HepG2 (cell line): ENCODE results near the gene RAC2. TPM values are rescaled to one million over a fixed set of nuclear protein-coding genes. Genes with fewer than 3 reads are reported as not detected.

Source experiments
- ATF7-NPFF ChIP-seq: sonication (generic); formaldehyde crosslinking; IDR thresholded peaks from 2 replicates; pipeline ENCODE4 v1.8.1; 2023; ENCODE audit warnings: mild to moderate bottlenecking, low read depth, missing genetic modification reagents, moderate library complexity
- CBX5 ChIP-seq: sonication (generic); formaldehyde crosslinking; IDR thresholded peaks from 2 replicates; pipeline ENCODE4 v1.4.0; 2020; ENCODE audit warnings: missing genetic modification reagents, borderline replicate concordance
- ESRRA ChIP-seq: sonication (generic); formaldehyde crosslinking; IDR thresholded peaks from 2 replicates; pipeline ENCODE4 v1.5.1; 2020; ENCODE audit warnings: mild to moderate bottlenecking, low read depth, missing genetic modification reagents
- HOXD1 ChIP-seq: sonication (generic); formaldehyde crosslinking; IDR thresholded peaks from 2 replicates; pipeline ENCODE4 v1.5.0; 2020; ENCODE audit warnings: missing genetic modification reagents
- LCORL ChIP-seq, 2 experiments: fragments of 450-650 bp in 1 of 2; sonication (generic) in 1 of 2; formaldehyde crosslinking in 1 of 2; IDR thresholded peaks; 2 replicates each; pipeline versions ENCODE4 v1.5.0 to v1.6.1; 2017 to 2020; ENCODE audit warnings: antibody characterized with exemption in 1 of 2, missing genetic modification reagents in 1 of 2
- MEIS2 ChIP-seq: sonication (generic); formaldehyde crosslinking; IDR thresholded peaks from 2 replicates; pipeline ENCODE4 v1.9.0; 2021; ENCODE audit warnings: mild to moderate bottlenecking, missing genetic modification reagents
- NFYB ChIP-seq: sonication (generic); formaldehyde crosslinking; IDR thresholded peaks from 2 replicates; pipeline ENCODE4 v1.4.0; 2020; ENCODE audit warnings: missing genetic modification reagents
- NFYC ChIP-seq: IDR thresholded peaks from 2 replicates; pipeline ENCODE4 v1.6.1; 2016; ENCODE audit warnings: missing genetic modification reagents, missing compliant biosample characterization
- PAF1 ChIP-seq: IDR thresholded peaks from 2 replicates; pipeline ENCODE4 v1.6.1; 2016; ENCODE audit warnings: missing genetic modification reagents, missing compliant biosample characterization
- RBM22 ChIP-seq: fragments of 200-400 bp; formaldehyde crosslinking; optimal IDR thresholded peaks from 2 replicates; pipeline ENCODE3; 2017; ENCODE audit warnings: mild to moderate bottlenecking, low read length, moderate library complexity
- SP140L ChIP-seq: sonication (generic); formaldehyde crosslinking; IDR thresholded peaks from 2 replicates; pipeline ENCODE4 v1.4.0; 2020; ENCODE audit warnings: missing genetic modification reagents, borderline replicate concordance
- ZNF10 ChIP-seq: sonication (generic); formaldehyde crosslinking; IDR thresholded peaks from 2 replicates; pipeline ENCODE4 v1.4.0; 2020; ENCODE audit warnings: mild to moderate bottlenecking, low read depth, missing genetic modification reagents, borderline replicate concordance
- ZNF33B ChIP-seq: sonication (generic); formaldehyde crosslinking; IDR thresholded peaks from 2 replicates; pipeline ENCODE4 v1.5.1; 2020; ENCODE audit warnings: mild to moderate bottlenecking, missing genetic modification reagents
- ZNF451 ChIP-seq: sonication (generic); formaldehyde crosslinking; IDR thresholded peaks from 2 replicates; pipeline ENCODE4 v1.5.0; 2020; ENCODE audit warnings: mild to moderate bottlenecking, missing genetic modification reagents
- ZNF556 ChIP-seq: sonication (generic); formaldehyde crosslinking; IDR thresholded peaks from 2 replicates; pipeline ENCODE4 v1.4.0; 2020; ENCODE audit warnings: mild to moderate bottlenecking, missing genetic modification reagents, borderline replicate concordance
- ZNF660 ChIP-seq: sonication (generic); formaldehyde crosslinking; IDR thresholded peaks from 2 replicates; pipeline ENCODE4 v1.5.1; 2020; ENCODE audit warnings: mild to moderate bottlenecking, low read depth, missing genetic modification reagents, borderline replicate concordance
- ZNF768 ChIP-seq: sonication (generic); formaldehyde crosslinking; IDR thresholded peaks from 2 replicates; pipeline ENCODE4 v1.4.0; 2020; ENCODE audit warnings: missing genetic modification reagents
- polyA plus RNA-seq, 8 experiments: library from polyadenylated mRNA; depleted of rRNA in 3 of 8; stranded (reverse) in 7 of 8; unstranded in 1 of 8; fragments of >200 nt; fragmentation: Illumina TruSeq in 4 of 8; extraction: Trizol in 4 of 8; gene quantifications; 2 replicates each; pipeline versions ENCODE4 v1.2.1 to v1.2.3, GENCODE V29; 2011 to 2016; ENCODE audit warnings: low read depth in 4 of 8, missing spikeins in 1 of 8, mixed read lengths in 1 of 8; ENCODE audit not compliant: insufficient read depth in 1 of 8
- total RNA-seq, 5 experiments: library from RNA; depleted of rRNA; stranded (reverse); fragments of >200 nt; fragmentation: Illumina TruSeq; extraction: Trizol; gene quantifications; 2 replicates each; pipeline ENCODE4 v1.2.3, GENCODE V29; 2016; ENCODE audit warnings: low read depth in 1 of 5
- TF ChIP-seq, protein P1 (sequence below): sonication (generic); formaldehyde crosslinking; IDR thresholded peaks from 2 replicates; pipeline ENCODE4 v1.4.0; 2020; ENCODE audit warnings: missing genetic modification reagents
- TF ChIP-seq, protein P2 (sequence below): sonication (generic); formaldehyde crosslinking; IDR thresholded peaks from 2 replicates; pipeline ENCODE4 v1.4.0; 2020; ENCODE audit warnings: low read depth, missing genetic modification reagents
- TF ChIP-seq, protein P3 (sequence below): IDR thresholded peaks from 2 replicates; pipeline ENCODE4 v1.6.1; 2016; ENCODE audit warnings: low read depth, borderline replicate concordance

RAC2 gene
- total and polyA plus RNA-seq, 2 of the 13 experiments (the other 11 are each of a cell fraction or from before 2014, with no cell fraction given): 0.73 TPM; not detected in 1

DNA sequence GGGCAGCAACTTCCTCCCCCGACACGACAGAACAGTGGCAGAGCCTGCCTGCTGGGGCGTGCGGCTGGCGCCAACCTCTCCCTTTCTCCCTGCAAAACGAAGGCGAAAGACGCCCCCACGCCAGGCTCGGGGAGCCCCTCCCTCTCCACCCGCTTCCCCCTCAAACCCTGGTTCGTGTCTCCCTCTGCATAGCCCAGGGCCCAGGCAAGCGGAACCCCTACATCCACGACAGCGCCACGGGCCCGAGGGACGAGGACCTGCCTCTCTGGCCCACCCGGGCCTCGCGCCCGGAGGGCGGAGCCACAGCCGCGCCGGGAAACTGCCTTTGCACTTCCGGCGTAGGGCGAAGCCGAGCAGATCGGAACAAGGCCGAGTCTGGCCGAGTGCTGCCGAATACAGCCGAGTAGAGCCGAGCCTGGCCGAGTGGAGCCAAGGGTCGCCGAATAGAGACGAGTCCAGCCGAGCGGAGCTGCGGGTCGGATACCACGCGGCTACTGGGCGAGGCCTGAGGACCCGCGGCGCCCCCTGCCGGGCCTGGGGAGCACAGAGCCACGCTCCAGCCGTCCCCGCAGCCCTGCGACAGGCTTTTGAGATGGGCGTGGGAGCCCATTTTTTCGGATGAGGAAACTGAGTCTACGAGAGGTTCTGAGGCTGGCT lies 44.8 kb downstream of the RAC2 start (continued):
- TF ChIP-seq RBM22 (no peak), ZNF10 (CRISPR knock-in tag) (no peak), ZNF768 (CRISPR knock-in tag) (no peak; the same call in 1 of the 2 replicates), LCORL (IDR thresholded peaks at IDR 0.05) (no peak), LCORL (CRISPR knock-in tag; IDR thresholded peaks at IDR 0.05) (no peak; the same call in 1 of the 2 replicates), ZNF451 (CRISPR knock-in tag) (peak; percentile 12; the same call in 1 of the 2 replicates), ATF7-NPFF (CRISPR knock-in tag) (peak; percentile 87), ZNF660 (CRISPR knock-in tag) (no peak), PAF1 (CRISPR knock-in tag) (no peak), ZNF556 (CRISPR knock-in tag) (peak; percentile 84; the same call in 1 of the 2 replicates), ESRRA (peak; percentile 65), CBX5 (CRISPR knock-in tag) (no peak; the same call in 1 of the 2 replicates), SP140L (CRISPR knock-in tag) (no peak), ZNF33B (peak; percentile 24; the same call in 1 of the 2 replicates), NFYC (CRISPR knock-in tag) (no peak), NFYB (CRISPR knock-in tag) (no peak; the same call in 1 of the 2 replicates), HOXD1 (0 out of 2 replicates have a peak, but pooled peaks have one; percentile 50), MEIS2 (CRISPR knock-in tag) (no peak; the same call in 1 of the 2 replicates)
- TF ChIP-seq, protein P1, sequence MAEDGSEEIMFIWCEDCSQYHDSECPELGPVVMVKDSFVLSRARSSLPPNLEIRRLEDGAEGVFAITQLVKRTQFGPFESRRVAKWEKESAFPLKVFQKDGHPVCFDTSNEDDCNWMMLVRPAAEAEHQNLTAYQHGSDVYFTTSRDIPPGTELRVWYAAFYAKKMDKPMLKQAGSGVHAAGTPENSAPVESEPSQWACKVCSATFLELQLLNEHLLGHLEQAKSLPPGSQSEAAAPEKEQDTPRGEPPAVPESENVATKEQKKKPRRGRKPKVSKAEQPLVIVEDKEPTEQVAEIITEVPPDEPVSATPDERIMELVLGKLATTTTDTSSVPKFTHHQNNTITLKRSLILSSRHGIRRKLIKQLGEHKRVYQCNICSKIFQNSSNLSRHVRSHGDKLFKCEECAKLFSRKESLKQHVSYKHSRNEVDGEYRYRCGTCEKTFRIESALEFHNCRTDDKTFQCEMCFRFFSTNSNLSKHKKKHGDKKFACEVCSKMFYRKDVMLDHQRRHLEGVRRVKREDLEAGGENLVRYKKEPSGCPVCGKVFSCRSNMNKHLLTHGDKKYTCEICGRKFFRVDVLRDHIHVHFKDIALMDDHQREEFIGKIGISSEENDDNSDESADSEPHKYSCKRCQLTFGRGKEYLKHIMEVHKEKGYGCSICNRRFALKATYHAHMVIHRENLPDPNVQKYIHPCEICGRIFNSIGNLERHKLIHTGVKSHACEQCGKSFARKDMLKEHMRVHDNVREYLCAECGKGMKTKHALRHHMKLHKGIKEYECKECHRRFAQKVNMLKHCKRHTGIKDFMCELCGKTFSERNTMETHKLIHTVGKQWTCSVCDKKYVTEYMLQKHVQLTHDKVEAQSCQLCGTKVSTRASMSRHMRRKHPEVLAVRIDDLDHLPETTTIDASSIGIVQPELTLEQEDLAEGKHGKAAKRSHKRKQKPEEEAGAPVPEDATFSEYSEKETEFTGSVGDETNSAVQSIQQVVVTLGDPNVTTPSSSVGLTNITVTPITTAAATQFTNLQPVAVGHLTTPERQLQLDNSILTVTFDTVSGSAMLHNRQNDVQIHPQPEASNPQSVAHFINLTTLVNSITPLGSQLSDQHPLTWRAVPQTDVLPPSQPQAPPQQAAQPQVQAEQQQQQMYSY: peak; percentile 44; the same call in 1 of the 2 replicates
- TF ChIP-seq, protein P2, sequence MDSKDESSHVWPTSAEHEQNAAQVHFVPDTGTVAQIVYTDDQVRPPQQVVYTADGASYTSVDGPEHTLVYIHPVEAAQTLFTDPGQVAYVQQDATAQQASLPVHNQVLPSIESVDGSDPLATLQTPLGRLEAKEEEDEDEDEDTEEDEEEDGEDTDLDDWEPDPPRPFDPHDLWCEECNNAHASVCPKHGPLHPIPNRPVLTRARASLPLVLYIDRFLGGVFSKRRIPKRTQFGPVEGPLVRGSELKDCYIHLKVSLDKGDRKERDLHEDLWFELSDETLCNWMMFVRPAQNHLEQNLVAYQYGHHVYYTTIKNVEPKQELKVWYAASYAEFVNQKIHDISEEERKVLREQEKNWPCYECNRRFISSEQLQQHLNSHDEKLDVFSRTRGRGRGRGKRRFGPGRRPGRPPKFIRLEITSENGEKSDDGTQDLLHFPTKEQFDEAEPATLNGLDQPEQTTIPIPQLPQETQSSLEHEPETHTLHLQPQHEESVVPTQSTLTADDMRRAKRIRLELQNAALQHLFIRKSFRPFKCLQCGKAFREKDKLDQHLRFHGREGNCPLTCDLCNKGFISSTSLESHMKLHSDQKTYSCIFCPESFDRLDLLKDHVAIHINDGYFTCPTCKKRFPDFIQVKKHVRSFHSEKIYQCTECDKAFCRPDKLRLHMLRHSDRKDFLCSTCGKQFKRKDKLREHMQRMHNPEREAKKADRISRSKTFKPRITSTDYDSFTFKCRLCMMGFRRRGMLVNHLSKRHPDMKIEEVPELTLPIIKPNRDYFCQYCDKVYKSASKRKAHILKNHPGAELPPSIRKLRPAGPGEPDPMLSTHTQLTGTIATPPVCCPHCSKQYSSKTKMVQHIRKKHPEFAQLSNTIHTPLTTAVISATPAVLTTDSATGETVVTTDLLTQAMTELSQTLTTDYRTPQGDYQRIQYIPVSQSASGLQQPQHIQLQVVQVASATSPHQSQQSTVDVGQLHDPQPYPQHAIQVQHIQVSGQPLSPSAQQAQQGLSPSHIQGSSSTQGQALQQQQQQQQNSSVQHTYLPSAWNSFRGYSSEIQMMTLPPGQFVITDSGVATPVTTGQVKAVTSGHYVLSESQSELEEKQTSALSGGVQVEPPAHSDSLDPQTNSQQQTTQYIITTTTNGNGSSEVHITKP: no peak
- TF ChIP-seq, protein P3, sequence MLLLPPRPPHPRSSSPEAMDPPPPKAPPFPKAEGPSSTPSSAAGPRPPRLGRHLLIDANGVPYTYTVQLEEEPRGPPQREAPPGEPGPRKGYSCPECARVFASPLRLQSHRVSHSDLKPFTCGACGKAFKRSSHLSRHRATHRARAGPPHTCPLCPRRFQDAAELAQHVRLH (CRISPR knock-in tag): peak; percentile 78; the same call in 1 of the 2 replicates
